Amygdala (tissue), 56 donors: ENCODE data around the gene NAA60.

ENCODE experiments used
- DNase-seq, 56 donors: peaks; one replicate each; lab custom pipeline; 2025; lab: John Stamatoyannopoulos, UW

NAA60 gene

GRCh38 chr16:3503523-3503922 lies 60.0 kb downstream of the NAA60 start:
- DNase-seq: no peak

DNA sequence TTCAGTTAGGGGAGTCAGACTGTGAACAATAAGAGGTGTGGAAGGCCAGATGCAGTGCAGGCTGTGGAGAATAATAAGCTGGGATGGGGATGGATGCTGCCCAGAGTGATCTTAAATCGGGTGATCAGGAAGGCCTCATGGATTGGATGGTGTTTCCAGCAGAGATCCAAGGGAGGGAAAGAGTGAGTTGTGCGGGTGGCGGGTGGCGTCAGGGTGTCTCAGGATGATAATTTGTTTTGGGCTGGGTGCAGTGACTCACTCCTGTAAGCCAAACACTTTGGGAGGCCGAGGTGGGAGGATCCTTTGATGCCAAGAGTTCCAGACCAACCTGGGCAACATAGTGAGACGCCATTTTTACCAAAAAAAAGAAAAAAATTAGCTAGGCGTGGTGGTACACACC lies 65.3 kb downstream of the NAA60 start:
- no peak for DNase-seq

DNA sequence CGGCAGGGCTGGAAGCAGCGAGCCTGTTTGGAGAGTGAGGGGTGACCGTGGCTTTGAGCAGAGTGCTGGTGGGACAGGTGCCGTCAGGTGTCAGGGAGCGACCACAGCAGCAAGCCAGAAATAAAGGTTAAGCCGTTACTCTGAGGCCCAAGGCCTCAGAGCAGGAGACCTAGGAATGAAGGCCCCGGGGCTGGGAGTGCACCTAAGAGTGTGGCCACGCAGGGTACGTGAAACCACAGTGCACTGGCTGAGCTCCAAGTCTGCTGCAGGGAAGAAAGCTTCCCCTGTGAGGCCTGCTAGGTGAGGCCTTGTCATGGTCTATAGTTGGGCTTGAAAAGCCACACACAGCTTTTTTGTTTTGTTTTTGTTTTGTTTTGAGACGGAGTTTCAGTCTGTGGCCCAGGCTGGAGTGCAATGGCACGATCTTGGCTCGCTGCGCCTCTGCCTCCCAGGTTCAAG lies 66.0 kb downstream of the NAA60 start:
- no peak for DNase-seq

- no peak for DNase-seq
These were observed 66.9 kb downstream of the NAA60 start for GRCh38 chr16:3510416-3510815.

- DNase-seq: no peak
These were observed 68.1 kb downstream of the NAA60 start for GRCh38 chr16:3511286-3512180.

- no peak for DNase-seq
These were observed 70.6 kb downstream of the NAA60 start for GRCh38 chr16:3513892-3514583.

GRCh38 chr16:3514621-3515020 lies 71.1 kb downstream of the NAA60 start:
- no peak for DNase-seq

DNA sequence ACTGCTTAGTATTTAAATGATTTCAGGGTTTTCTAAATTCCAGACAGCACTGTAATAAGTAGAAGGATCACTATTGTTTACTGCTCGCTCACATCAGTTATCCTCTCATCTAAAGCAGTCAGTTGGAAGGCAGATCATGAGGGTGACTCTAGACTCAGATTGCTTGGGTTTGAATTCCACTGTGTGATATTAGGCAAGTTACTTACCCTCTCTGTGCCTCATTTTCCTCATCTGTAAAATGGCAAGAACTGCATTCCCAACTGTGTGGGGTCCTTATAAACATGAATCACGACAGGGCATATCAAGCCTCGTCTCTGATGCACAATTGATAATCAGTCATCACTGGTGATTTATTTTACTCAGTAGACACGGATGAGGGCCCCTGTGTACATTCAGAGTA lies 72.4 kb downstream of the NAA60 start:
- no peak for DNase-seq

DNA sequence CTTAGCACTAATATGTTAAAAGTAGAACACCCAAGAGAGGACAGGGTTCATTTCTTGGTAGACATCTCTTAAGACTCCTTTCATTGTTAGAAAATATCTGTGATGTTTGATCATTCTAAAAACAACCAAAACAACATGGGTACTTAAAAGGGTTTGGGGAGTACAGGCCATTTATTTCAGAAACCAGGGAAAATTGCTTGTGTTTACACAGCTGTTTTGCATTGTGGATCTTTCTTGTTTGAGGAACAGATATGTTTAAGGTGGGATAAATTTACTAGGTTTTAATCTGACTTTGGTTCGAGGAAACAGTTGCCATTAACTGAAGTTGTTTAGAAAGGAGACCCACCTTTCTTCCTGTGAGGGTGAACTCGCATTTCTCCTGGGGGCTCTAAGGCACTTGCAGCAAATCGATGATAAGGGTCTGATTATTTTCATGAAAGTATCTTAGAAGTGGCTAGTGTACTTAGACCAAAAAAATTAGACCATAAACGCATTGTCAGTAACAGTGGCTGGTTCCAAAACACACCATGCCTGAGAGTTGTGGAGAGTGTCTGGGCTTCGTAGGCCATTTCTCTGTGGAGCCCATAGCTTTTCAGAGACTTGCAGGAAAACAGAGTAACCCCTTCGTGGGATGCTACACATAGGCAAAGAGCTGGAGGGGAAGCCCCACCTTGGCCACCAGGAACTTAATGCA lies 75.0 kb downstream of the NAA60 start:
- DNase-seq: no peak

- DNase-seq: no peak
These were observed 75.5 kb downstream of the NAA60 start for GRCh38 chr16:3518986-3519348.

DNA sequence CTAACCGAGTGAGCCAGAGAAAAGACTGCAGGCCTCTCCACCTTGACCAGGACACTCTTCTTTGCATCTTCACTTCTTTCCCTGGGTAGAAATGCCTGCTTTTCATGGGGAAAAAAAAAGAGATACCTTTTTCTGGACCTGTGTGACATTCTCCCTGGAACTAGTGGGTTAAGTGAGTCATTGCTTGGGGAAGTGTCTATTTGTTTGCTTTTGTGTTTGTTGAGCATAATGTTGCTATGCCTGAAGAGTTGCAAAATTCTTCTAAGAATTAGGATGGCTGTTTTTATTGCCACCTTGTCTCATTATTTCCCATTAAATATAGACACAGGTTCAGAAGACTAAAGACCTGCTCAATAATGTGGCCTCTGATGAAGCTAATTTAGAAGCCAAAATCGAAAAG lies 76.1 kb downstream of the NAA60 start:
- no peak for DNase-seq

- DNase-seq: no peak
These were observed 76.9 kb downstream of the NAA60 start for GRCh38 chr16:3520413-3520812.

DNA sequence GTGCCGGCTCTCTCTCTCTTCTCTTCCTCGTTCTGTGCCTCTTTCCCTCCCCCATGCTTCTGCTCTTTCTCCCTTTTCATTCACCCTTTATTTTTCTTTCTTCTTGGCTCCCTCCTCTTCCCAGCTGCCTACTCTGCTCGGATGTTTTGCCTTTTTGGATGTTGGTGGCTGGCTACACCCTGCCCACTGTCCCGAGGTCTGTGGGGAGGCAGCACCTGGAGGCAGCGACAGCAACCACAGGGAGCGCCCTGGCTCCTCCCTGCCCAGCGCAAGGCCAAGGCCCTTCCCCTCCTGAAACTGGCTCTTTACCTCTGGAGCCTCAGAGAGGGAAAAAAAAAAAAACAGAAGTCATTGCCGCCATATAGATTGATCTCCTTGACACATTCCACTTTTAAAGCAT lies 77.4 kb downstream of the NAA60 start:
- no peak for DNase-seq

DNA sequence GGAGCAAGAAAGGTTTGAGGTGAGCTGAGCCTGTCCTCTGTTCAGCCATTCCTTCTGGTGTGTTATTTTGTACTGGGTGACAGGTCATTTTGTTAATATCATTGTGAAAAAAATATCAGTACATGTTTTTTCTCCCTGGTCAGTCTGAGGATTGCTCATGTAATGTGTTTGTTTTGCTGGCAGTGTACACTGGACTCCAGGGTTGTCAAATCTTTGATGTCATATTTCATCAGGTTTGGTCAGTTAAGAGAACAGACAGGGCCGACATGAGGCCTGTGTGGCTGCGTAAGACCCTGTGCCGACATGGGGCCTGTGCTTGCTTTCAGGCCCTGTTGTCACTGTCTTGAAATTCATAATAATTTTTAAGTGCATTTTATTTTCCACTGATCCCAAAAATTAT lies 79.8 kb downstream of the NAA60 start:
- DNase-seq: no peak

DNA sequence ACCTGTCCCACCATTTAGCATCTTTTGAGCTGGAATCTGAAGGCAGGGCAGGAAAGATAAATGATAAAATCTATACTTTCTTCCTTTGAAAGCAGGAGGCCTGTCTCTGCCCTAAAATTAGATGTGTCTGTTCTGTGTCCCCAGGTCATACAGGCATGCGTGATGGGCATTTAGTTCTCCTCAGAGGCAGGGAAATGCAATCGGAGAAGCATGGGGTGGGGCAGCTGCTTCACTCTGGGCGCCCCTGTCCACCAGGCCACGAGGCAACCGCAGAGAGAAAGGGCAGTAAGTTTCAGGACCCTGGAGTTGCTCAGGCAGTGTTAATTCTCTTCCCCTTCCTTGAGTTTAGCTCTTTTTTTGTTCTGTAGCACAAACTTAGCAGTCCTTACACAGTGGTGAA lies 82.5 kb downstream of the NAA60 start:
- DNase-seq: no peak

DNA sequence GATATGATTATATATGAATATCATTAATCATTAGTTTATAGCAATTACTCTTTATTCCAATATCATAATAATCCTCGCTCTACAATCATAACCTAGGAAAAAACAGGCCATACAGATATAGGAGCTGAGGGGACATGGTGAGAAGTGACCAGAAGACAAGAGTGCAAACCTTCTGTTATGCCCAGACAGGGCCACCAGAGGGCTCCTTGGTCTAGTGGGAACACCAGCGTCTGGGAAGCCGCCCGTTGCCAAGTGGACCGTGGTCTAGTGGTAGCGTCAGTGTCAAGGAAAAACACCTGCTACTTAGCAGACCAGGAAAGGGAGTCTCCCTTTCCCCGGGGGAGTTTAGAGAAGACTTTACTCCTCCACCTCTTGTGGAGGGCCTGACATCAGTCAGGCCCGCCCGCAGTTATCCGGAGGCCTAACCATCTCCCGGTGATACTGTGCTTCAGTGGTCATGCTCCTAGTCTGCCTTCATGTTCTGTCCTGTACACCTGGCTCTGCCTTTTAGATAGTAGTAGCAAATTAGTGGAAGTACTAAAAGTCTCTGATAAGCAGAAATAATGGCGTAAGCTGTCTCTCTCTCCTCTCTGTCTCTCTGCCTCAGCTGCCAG lies 83.8 kb downstream of the NAA60 start:
- peak in 37 of 56 donors; percentile 1 to 78 (median 34) for DNase-seq

DNA sequence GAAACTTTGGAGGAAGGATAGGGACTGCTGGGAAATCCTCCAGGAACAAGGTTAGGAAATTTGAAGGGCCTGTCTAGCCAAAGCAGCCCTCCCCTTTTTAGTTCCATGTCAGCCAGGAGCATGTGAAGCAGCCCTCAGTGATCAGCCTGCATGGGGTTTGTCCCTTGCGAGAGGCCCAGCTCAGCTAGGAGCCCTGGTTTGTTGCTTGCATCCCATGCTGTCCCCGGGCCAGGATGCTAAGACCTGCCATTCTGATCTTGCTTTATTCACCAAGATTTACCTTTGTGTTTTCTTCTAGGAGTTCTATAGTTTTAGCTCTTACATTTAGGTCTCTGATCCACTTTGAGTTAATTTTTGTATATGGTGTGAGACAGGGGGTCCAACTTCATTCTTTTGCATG lies 84.9 kb downstream of the NAA60 start:
- DNase-seq: no peak

DNA sequence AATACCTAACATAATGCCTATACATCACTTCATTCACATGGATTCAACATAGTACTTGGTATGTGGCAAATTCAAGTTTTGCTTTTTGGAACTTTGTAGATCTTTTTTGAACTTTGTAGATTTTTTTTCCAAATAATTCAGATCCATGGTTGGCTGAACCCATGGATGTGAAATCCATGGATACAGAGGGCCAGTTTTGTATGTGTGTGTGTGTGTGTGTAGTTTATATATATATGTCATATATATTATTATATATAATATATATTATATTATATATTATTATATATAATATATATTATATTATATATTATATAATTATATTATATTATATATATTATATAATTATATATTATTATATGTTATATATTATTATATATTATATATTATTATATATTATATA lies 85.7 kb downstream of the NAA60 start:
- DNase-seq: no peak

DNA sequence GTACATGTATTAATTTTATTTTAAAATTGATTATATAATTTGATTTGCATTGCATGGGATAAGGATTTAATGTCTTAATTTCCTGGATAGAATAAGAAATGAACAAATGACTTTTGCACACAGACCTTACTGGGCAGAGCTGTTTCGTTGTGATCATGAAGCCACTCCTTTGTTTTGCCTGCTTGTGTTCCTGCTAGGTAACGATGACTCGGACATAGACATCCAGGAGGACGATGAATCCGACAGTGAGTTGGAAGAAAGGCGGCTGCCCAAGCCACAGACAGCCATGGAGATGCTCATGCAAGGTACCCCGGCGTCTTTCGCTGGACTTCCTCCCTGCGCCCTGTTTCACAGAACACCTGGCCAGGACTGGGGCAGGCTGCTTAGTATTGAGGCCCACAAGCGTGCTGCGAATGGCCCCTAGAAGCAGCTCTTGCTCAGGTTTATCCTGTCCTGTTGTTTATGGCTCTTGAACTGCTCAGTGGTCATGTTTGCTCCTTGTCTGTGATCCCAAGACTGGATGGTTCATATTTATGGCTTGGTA lies 87.0 kb downstream of the NAA60 start:
- no peak for DNase-seq

GRCh38 chr16:3532741-3533140 lies 89.3 kb downstream of the NAA60 start:
- no peak for DNase-seq

DNA sequence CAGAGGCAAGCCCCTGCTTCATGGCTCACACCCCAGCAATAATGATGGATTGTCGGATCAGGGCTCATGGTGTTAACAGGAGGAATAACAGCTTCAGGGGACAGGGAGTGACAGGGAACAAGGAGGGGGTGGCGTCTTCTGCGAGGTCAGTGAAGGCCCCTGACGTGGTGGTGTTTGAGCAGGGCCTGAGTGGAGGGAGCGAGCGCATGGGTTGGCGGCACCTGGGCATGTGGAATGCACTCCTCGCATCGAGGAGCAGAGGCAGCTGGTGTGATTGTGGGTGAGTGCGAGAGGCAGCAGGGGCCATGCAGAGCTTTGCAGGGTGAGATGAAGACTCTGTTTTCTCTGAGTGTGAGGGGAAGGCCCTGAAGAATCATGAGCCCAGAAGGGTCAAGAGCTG lies 90.6 kb downstream of the NAA60 start:
- DNase-seq: no peak
